OCI-LY1 (cell line): ENCODE data around the gene KLRD1.
A peak's percentile ranks its signal among the peaks of the same experiment; 100 is the strongest.
"Not testable (repeated sequence)": the region's sequence is repeated elsewhere in the genome, so short reads cannot be mapped to it uniquely, and the experiment has no call there.

Source experiments
- H2AFZ ChIP-seq: fragments of 200-600 bp; sonication (generic), shearing (Covaris generic); 2 replicates; pipeline ENCODE4 v1.6.0; 2014; ENCODE audit warnings: antibody characterized with exemption, mild to moderate bottlenecking, low read length
- H3F3A ChIP-seq: fragments of 200-600 bp; sonication (generic), shearing (Covaris generic); 2 replicates; pipeline ENCODE4 v1.6.0; 2014; ENCODE audit warnings: mild to moderate bottlenecking, antibody characterized with exemption, low read length, moderate library complexity; ENCODE audit not compliant: insufficient read depth
- H3K27ac ChIP-seq: fragments of 200-600 bp; sonication (generic); 2 replicates; pipeline ENCODE4 v1.5.1; 2014; ENCODE audit warnings: low read length, mixed run types, mild to moderate bottlenecking, low read depth; ENCODE audit not compliant: poor library complexity, severe bottlenecking
- H3K27me3 ChIP-seq: fragments of 200-600 bp; sonication (generic); 2 replicates; pipeline ENCODE4 v1.6.0; 2014; ENCODE audit warnings: antibody characterized with exemption, mild to moderate bottlenecking, low read length, moderate library complexity; ENCODE audit not compliant: insufficient read depth
- H3K36me3 ChIP-seq: fragments of 200-600 bp; sonication (generic); 2 replicates; pipeline ENCODE4 v1.6.1; 2014; ENCODE audit warnings: mild to moderate bottlenecking, antibody characterized with exemption, low read length, moderate library complexity, mixed read lengths; ENCODE audit not compliant: insufficient read depth
- H3K4me1 ChIP-seq: fragments of 200-600 bp; sonication (generic); 2 replicates; pipeline ENCODE4 v1.5.1; 2014; ENCODE audit warnings: mild to moderate bottlenecking, low read length, moderate library complexity; ENCODE audit not compliant: insufficient read depth, severe bottlenecking
- H3K4me2 ChIP-seq: fragments of 200-600 bp; sonication (generic), shearing (Covaris generic); 2 replicates; pipeline ENCODE4 v1.6.1; 2014; ENCODE audit warnings: low read length
- H3K4me3 ChIP-seq: fragments of 200-600 bp; sonication (generic); 2 replicates; pipeline ENCODE4 v1.5.1; 2014; ENCODE audit warnings: low read length, low read depth, mild to moderate bottlenecking, mixed read lengths; ENCODE audit not compliant: poor library complexity, severe bottlenecking
- H3K79me2 ChIP-seq: fragments of 200-600 bp; shearing (Covaris generic); 2 replicates; pipeline ENCODE4 v1.6.1; 2016; ENCODE audit warnings: mixed run types, low read length, mixed read lengths; ENCODE audit not compliant: insufficient read depth
- H3K9ac ChIP-seq: fragments of 200-600 bp; sonication (generic), shearing (Covaris generic); 2 replicates; pipeline ENCODE4 v1.6.1; 2014; ENCODE audit warnings: mild to moderate bottlenecking, low read length, mixed read lengths
- H3K9me2 ChIP-seq: fragments of 200-600 bp; sonication (generic), shearing (Covaris generic); 2 replicates; pipeline ENCODE4 v1.6.1; 2014; ENCODE audit warnings: low read depth, mild to moderate bottlenecking, low read length, mixed read lengths
- H3K9me3 ChIP-seq: fragments of 200-600 bp; shearing (Covaris generic); 2 replicates; pipeline ENCODE4 v1.6.1; 2014; ENCODE audit warnings: low read length, mixed read lengths
- H4K20me1 ChIP-seq: fragments of 200-600 bp; sonication (generic), shearing (Covaris generic); 2 replicates; pipeline ENCODE4 v1.6.0; 2016; ENCODE audit warnings: mild to moderate bottlenecking, low read length; ENCODE audit not compliant: insufficient read depth
- CTCF ChIP-seq: fragments of 200-600 bp; sonication (generic), shearing (Covaris generic); IDR thresholded peaks from 2 replicates; pipeline ENCODE4 v1.5.1; 2017; ENCODE audit warnings: mild to moderate bottlenecking, antibody characterized with exemption, low read length, moderate library complexity, mixed read lengths
- EZH2 ChIP-seq: fragments of 200-600 bp; sonication (generic), shearing (Covaris generic); IDR thresholded peaks from 2 replicates; pipeline ENCODE4 v1.8.0; 2017; ENCODE audit warnings: borderline replicate concordance, mixed run types, mild to moderate bottlenecking, antibody characterized with exemption, low read length, moderate library complexity, mixed read lengths

KLRD1 gene

GRCh38 chr12:10320643-10321042, 13.0 kb downstream of the KLRD1 start:
- Histone ChIP-seq H3K4me2 (no peak overlapping the region), H2AFZ (no peak overlapping the region), H3K9me2 (no peaks in the 10 kb centered on the region), H4K20me1 (no peaks in the 10 kb centered on the region), H3K27ac (no peak overlapping the region), H3K9ac (no peak overlapping the region), H3K36me3 (no peaks in the 10 kb centered on the region), H3F3A (no peaks in the 10 kb centered on the region), H3K4me3 (no peak overlapping the region), H3K27me3 (no peaks in the 10 kb centered on the region), H3K9me3 (peaks cover 6% of the 10 kb centered on the region; the same call in 1 of the 2 replicates), H3K79me2 (no peaks in the 10 kb centered on the region), H3K4me1 (peaks cover 7% of the 10 kb centered on the region)
- TF ChIP-seq EZH2 (no peak), CTCF (no peak)

- not testable (repeated sequence) for H3K9me2 ChIP-seq, H3K79me2 ChIP-seq, H3K4me2 ChIP-seq, H3K4me3 ChIP-seq, H3K27ac ChIP-seq, H3K36me3 ChIP-seq, H3K27me3 ChIP-seq, H3F3A ChIP-seq, H3K9ac ChIP-seq, H2AFZ ChIP-seq, H4K20me1 ChIP-seq
- H3K4me1 ChIP-seq, result peaks cover 24% of the 10 kb centered on the region
- peaks cover 19% of the 10 kb centered on the region; the same call in 1 of the 2 replicates for H3K9me3 ChIP-seq
Observed at GRCh38 chr12:10328691-10329090, 21.0 kb downstream of the KLRD1 start.

- H3K9me3 ChIP-seq, result peaks cover 11% of the 10 kb centered on the region; the same call in 1 of the 2 replicates
- no peaks in the 10 kb centered on the region for H3K9me2 ChIP-seq
- H3K27me3 ChIP-seq, result no peaks in the 10 kb centered on the region
- no peak overlapping the region for H3K4me3 ChIP-seq
- H3K4me2 ChIP-seq, result no peak overlapping the region; the same call in 1 of the 2 replicates
- H4K20me1 ChIP-seq, result no peaks in the 10 kb centered on the region
- TF ChIP-seq CTCF, result peak; percentile 88
- TF ChIP-seq EZH2, result no peak
- H3K9ac ChIP-seq, result peak overlapping the region; percentile 35
- H2AFZ ChIP-seq, result peak overlapping the region; percentile 19; the same call in 1 of the 2 replicates
- peaks cover 24% of the 10 kb centered on the region for H3K4me1 ChIP-seq
- H3K36me3 ChIP-seq, result no peaks in the 10 kb centered on the region; the same call in 1 of the 2 replicates
- H3F3A ChIP-seq, result no peaks in the 10 kb centered on the region
- no peaks in the 10 kb centered on the region for H3K79me2 ChIP-seq
- peak overlapping the region; percentile 54 for H3K27ac ChIP-seq
Observed at GRCh38 chr12:10331642-10332239, 24.1 kb downstream of the KLRD1 start.

- H3K27me3 ChIP-seq, H3K9ac ChIP-seq, H3K9me2 ChIP-seq, H3K4me3 ChIP-seq, H4K20me1 ChIP-seq, H3K27ac ChIP-seq, H3K79me2 ChIP-seq, H2AFZ ChIP-seq, H3K36me3 ChIP-seq, H3K9me3 ChIP-seq, H3K4me2 ChIP-seq, H3F3A ChIP-seq: not testable (repeated sequence)
- peaks cover 35% of the 10 kb centered on the region for H3K4me1 ChIP-seq
Observed at GRCh38 chr12:10336196-10336595, 28.5 kb downstream of the KLRD1 start.

- H3K27ac ChIP-seq, result peak overlapping the region; percentile 38
- not testable (repeated sequence) for H3K9ac ChIP-seq, H3K9me2 ChIP-seq, H3K36me3 ChIP-seq, H3F3A ChIP-seq, H3K79me2 ChIP-seq, H3K27me3 ChIP-seq, H4K20me1 ChIP-seq, H3K9me3 ChIP-seq, H3K4me3 ChIP-seq
- peaks cover 24% of the 10 kb centered on the region for H3K4me1 ChIP-seq
- H2AFZ ChIP-seq, result peak overlapping the region; percentile 8; the same call in 1 of the 2 replicates
- peak overlapping the region; percentile 11; the same call in 1 of the 2 replicates for H3K4me2 ChIP-seq
Observed at GRCh38 chr12:10338470-10338869, 30.8 kb downstream of the KLRD1 start.
